ENCODE data around the gene LIPK.

GRCh38 chr10:88755753-88756152 lies 49.7 kb downstream of the LIPK start:
- TF ChIP-seq CTCF (IDR thresholded peaks at IDR 0.05) (no peak), POLR2A (IDR thresholded peaks at IDR 0.05) (no peak)
